Skeletal muscle tissue (tissue), 4 donors: ENCODE results near the gene NOP14. TPM values are rescaled to one million over a fixed set of nuclear protein-coding genes. Genes with fewer than 3 reads are reported as not detected.
A peak's percentile ranks its signal among the peaks of the same experiment; 100 is the strongest.

Experiments used
- H3K27ac ChIP-seq: one replicate; pipeline ENCODE4 v1.7.0; 2013; ENCODE audit warnings: mild to moderate bottlenecking, low read depth, low read length, inconsistent platforms
- H3K27me3 ChIP-seq, 3 donors: one replicate each; pipeline ENCODE4 v1.7.0; 2013; ENCODE audit warnings: low read length in 3 of 3; ENCODE audit not compliant: control insufficient read depth in 3 of 3, insufficient read depth in 3 of 3
- H3K36me3 ChIP-seq, 3 donors: one replicate each; pipeline ENCODE4 v1.7.0; 2013; ENCODE audit warnings: low read length in 3 of 3; ENCODE audit not compliant: control insufficient read depth in 3 of 3, insufficient read depth in 3 of 3
- H3K4me1 ChIP-seq, 3 donors: one replicate each; pipeline ENCODE4 v1.7.0; 2013; ENCODE audit warnings: low read length in 3 of 3, mild to moderate bottlenecking in 3 of 3; ENCODE audit not compliant: control insufficient read depth in 3 of 3, insufficient read depth in 3 of 3
- H3K4me3 ChIP-seq, 3 donors: one replicate each; pipeline ENCODE4 v1.7.0; 2013; ENCODE audit warnings: low read length in 3 of 3
- H3K9ac ChIP-seq, 3 donors: one replicate each; pipeline ENCODE4 v1.7.0; 2013; ENCODE audit warnings: low read length in 3 of 3, mild to moderate bottlenecking in 3 of 3, moderate library complexity in 2 of 3, low read depth in 1 of 3
- H3K9me3 ChIP-seq, 3 donors: one replicate each; pipeline ENCODE4 v1.7.0; 2013; ENCODE audit warnings: low read length in 3 of 3; ENCODE audit not compliant: control insufficient read depth in 3 of 3
- total RNA-seq: library from RNA; depleted of rRNA; stranded (reverse); fragments of >200 nt; gene quantifications from one replicate; pipeline ENCODE4 v1.2.3, GENCODE V29; 2014
- donor health status: Osteomylitis.

The NOP14 gene
- total RNA-seq, 1 donor from 2014 or later = 10.4 TPM

- H3K4me1 ChIP-seq = no peaks in the 10 kb centered on the region
- H3K27me3 ChIP-seq = no peaks in the 10 kb centered on the region
- H3K36me3 ChIP-seq = peaks cover 53 to 87% (median 81%) of the 10 kb centered on the region in 3 donors
- no peak overlapping the region for H3K4me3 ChIP-seq
- H3K9ac ChIP-seq = no peak overlapping the region
- no peak overlapping the region for H3K27ac ChIP-seq
- H3K9me3 ChIP-seq = no peaks in the 10 kb centered on the region
These were observed 61.1 kb downstream of the NOP14 start for GRCh38 chr4:2902126-2902525.

- no peaks in the 10 kb centered on the region for H3K4me1 ChIP-seq
- H3K36me3 ChIP-seq = peaks cover 61 to 87% (median 81%) of the 10 kb centered on the region in 3 donors
- H3K27ac ChIP-seq = no peak overlapping the region
- no peak overlapping the region for H3K4me3 ChIP-seq
- H3K27me3 ChIP-seq = no peaks in the 10 kb centered on the region
- H3K9me3 ChIP-seq = no peaks in the 10 kb centered on the region
- no peak overlapping the region for H3K9ac ChIP-seq
These were observed 62.0 kb downstream of the NOP14 start for GRCh38 chr4:2901186-2901585.

DNA sequence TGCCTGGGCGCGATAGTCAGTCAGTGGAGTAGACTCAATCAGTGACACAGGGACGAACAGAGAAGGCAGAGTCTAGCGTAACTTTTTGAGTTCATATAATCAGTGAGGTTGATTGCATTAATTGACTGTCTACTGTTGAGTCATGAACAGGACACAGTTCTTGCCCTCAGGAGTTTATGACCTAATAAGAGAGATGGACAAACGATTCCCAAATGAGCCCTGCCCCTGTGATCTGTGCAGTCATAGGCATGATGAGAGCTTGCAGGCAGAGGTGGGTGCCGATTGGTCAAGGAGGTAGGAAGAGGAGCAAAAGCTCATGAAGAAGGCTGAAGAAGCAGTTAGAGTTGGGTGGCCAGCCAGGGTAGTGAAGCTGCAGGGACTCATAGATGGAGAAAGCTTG is 62.5 kb downstream of the NOP14 start:
- Histone ChIP-seq H3K4me1 (no peaks in the 10 kb centered on the region), H3K9me3 (no peaks in the 10 kb centered on the region), H3K4me3 (no peak overlapping the region), H3K36me3 (peaks cover 60 to 85% (median 81%) of the 10 kb centered on the region in 3 donors), H3K27me3 (no peaks in the 10 kb centered on the region), H3K27ac (no peak overlapping the region), H3K9ac (no peak overlapping the region)

GRCh38 chr4:2898001-2898400 is 65.2 kb downstream of the NOP14 start:
- Histone ChIP-seq H3K27me3 (no peaks in the 10 kb centered on the region), H3K9me3 (no peaks in the 10 kb centered on the region), H3K27ac (no peak overlapping the region), H3K36me3 (peaks cover 53 to 73% (median 67%) of the 10 kb centered on the region in 3 donors), H3K4me1 (peaks cover 0 to 8% (median 4%) of the 10 kb centered on the region in 3 donors), H3K4me3 (no peak overlapping the region), H3K9ac (no peak overlapping the region)

GRCh38 chr4:2893772-2894171 is 69.4 kb downstream of the NOP14 start:
- no peaks in the 10 kb centered on the region for H3K9me3 ChIP-seq
- no peak overlapping the region for H3K27ac ChIP-seq
- no peak overlapping the region for H3K9ac ChIP-seq
- H3K36me3 ChIP-seq = peaks cover 28 to 39% (median 37%) of the 10 kb centered on the region in 3 donors
- no peak overlapping the region for H3K4me3 ChIP-seq
- no peaks in the 10 kb centered on the region for H3K27me3 ChIP-seq
- H3K4me1 ChIP-seq = peaks cover 9 to 13% (median 12%) of the 10 kb centered on the region in 3 donors

DNA sequence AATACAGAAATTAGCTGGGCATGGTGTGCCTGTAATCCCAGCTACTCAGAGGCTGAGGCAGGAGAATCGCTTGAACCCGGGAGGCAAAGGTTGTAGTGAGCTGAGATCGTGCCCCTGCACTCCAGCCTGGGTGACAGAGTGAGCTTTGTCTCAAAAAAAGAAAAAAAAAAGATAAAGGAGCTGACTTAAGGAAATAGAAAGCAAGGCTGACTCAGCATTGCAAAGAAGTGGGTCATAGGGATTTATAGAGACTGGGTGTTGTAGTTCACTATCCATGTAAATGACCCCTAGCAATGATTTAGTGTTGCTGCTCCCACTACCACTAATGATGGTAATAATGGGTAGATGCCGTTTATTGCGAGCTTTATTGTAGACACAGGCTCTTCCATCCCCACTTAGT is 71.9 kb downstream of the NOP14 start:
- H3K4me1 ChIP-seq = peaks cover 12 to 17% (median 16%) of the 10 kb centered on the region in 3 donors
- no peak overlapping the region for H3K9ac ChIP-seq
- H3K9me3 ChIP-seq = no peaks in the 10 kb centered on the region
- H3K4me3 ChIP-seq = no peak overlapping the region
- peaks cover 15 to 26% (median 21%) of the 10 kb centered on the region in 3 donors for H3K36me3 ChIP-seq
- no peak overlapping the region for H3K27ac ChIP-seq
- H3K27me3 ChIP-seq = no peaks in the 10 kb centered on the region

DNA sequence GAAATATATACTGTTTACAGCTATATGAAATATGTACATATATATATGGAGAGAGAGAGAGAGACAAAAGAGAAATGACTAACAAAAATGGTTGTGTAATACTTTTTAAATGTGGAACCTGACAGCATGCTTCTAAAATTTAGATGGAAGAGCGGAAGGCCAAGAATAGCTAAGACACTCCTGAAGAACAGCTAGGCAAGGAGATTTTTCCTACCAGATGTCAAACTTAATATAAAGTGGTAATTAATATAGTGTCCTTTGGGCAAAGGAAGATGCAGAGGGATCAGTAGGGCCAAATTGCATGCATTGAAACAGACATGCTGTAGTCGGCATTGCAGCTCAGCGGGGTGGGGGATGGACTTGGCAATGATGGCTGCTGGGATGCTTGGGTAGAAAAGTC is 74.3 kb downstream of the NOP14 start:
- Histone ChIP-seq H3K36me3 (peaks cover 15 to 29% (median 23%) of the 10 kb centered on the region in 3 donors), H3K27ac (peak overlapping the region; percentile 57), H3K9ac (no peak overlapping the region), H3K27me3 (no peaks in the 10 kb centered on the region), H3K4me1 (peaks cover 11 to 17% (median 14%) of the 10 kb centered on the region in 3 donors), H3K9me3 (no peaks in the 10 kb centered on the region), H3K4me3 (no peak overlapping the region)

Other genes with a start within 250 kb of the NOP14 start
- gene TNIP2, start 207.1 kb downstream of the NOP14 start, total RNA-seq = 14.6 TPM
- gene SH3BP2, start 170.3 kb downstream of the NOP14 start, total RNA-seq = 7.8 TPM
- 155 TPM for gene ADD1, start 119.6 kb downstream of the NOP14 start, total RNA-seq
- 12.5 TPM for gene GRK4, start 165 bp upstream of the NOP14 start, total RNA-seq
- gene HTT-AS, start 111.1 kb upstream of the NOP14 start, total RNA-seq = not detected
- gene HTT, start 111.3 kb upstream of the NOP14 start, total RNA-seq = 43.8 TPM